Spinal cord (tissue), 10 donors: ENCODE measurements around the gene PODXL. TPM values are rescaled to one million over a fixed set of nuclear protein-coding genes. Genes with fewer than 3 reads are reported as not detected.
A peak's percentile ranks its signal among the peaks of the same experiment; 100 is the strongest.

ENCODE experiments used
- DNase-seq, 6 donors: peaks; one replicate each; pipeline versions ENCODE4 v3.0.0 to v3.0.0-alpha.2; 2013 to 2015; ENCODE audit warnings: low spot score in 6 of 6, low read depth in 4 of 6
- H3K27ac ChIP-seq: one replicate; pipeline ENCODE4 v1.5.1; 2013; ENCODE audit warnings: low read depth, low read length, control low read depth
- H3K27me3 ChIP-seq: one replicate; pipeline ENCODE4 v1.6.1; 2013; ENCODE audit warnings: low read length; ENCODE audit not compliant: control insufficient read depth, insufficient read depth
- H3K36me3 ChIP-seq: one replicate; pipeline ENCODE4 v1.6.1; 2013; ENCODE audit warnings: low read length; ENCODE audit not compliant: control insufficient read depth, insufficient read depth
- H3K4me1 ChIP-seq: one replicate; pipeline ENCODE4 v1.6.1; 2013; ENCODE audit warnings: low read length; ENCODE audit not compliant: control insufficient read depth, insufficient read depth
- H3K4me3 ChIP-seq: one replicate; pipeline ENCODE4 v1.5.1; 2013; ENCODE audit warnings: low read depth, low read length, control low read depth
- H3K9me3 ChIP-seq: one replicate; pipeline ENCODE4 v1.6.1; 2013; ENCODE audit warnings: low read length; ENCODE audit not compliant: control insufficient read depth, insufficient read depth
- WGBS: methylation state at CpG from one replicate; pipeline ENCODE4 v1.1.5; 2013; ENCODE audit warnings: missing lambda C conversion rate; ENCODE audit not compliant: insufficient coverage; 5-methylcytosine and 5-hydroxymethylcytosine counted together
- polyA plus RNA-seq, 2 donors: library from polyadenylated mRNA; unstranded; fragments of 120-200 nt; gene quantifications; one replicate each; pipeline ENCODE4 v1.2.1, GENCODE V29; 2013; ENCODE audit not compliant: insufficient read length in 2 of 2
- total RNA-seq, 2 donors: library from RNA; depleted of rRNA in 1 of 2; stranded (reverse); fragments of 120-200 nt in 1 of 2; fragments of >200 nt in 1 of 2; gene quantifications; one replicate each; pipeline versions ENCODE4 v1.2.3 to v1.2.4, GENCODE V29; 2013 to 2014
- donor health status: healthy.

The PODXL gene
- total and polyA plus RNA-seq, 4 donors, result 15.2 to 51.1 (median 43.1) TPM

GRCh38 chr7:131544449-131545301, 11.8 kb downstream of the PODXL start:
- Histone ChIP-seq H3K4me3 (no peak overlapping the region), H3K27ac (peak overlapping the region; percentile 25), H3K27me3 (no peaks in the 10 kb centered on the region), H3K36me3 (no peaks in the 10 kb centered on the region), H3K4me1 (peaks cover 38% of the 10 kb centered on the region), H3K9me3 (no peaks in the 10 kb centered on the region)
- WGBS, result 65% methylated on average over 12 of the region's 16 CpGs
- peak in 1 of 6 donors; percentile 43 for DNase-seq

DNA sequence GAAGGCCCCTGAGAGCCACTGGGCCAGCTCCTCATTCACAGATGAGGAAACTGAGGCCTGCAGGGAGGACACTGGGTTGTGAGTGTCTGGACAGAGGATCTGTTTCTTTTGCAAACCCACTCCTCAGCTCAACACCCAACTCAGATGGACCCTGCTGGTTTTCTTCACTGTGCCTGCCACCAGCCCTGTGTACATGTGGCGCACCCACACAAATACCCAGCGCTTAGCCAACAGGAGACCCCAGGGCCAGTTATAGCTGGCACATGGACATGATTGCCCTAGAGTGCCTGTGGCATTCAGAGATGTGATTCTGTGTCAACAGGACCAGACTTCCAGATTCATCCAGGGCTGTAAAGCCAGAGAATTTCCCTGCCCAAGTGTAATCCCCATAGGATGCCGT, 12.4 kb downstream of the PODXL start:
- peaks cover 43% of the 10 kb centered on the region for H3K4me1 ChIP-seq
- H3K27ac ChIP-seq, result no peak overlapping the region
- no peaks in the 10 kb centered on the region for H3K27me3 ChIP-seq
- no peak for DNase-seq
- WGBS, result 96% methylated on average over 3 of the region's 3 CpGs
- no peak overlapping the region for H3K4me3 ChIP-seq
- H3K36me3 ChIP-seq, result no peaks in the 10 kb centered on the region
- no peaks in the 10 kb centered on the region for H3K9me3 ChIP-seq

GRCh38 chr7:131543298-131543697, 13.1 kb downstream of the PODXL start:
- H3K9me3 ChIP-seq, result no peaks in the 10 kb centered on the region
- no peak overlapping the region for H3K4me3 ChIP-seq
- no peak overlapping the region for H3K27ac ChIP-seq
- 94% methylated on average over 5 of the region's 5 CpGs for WGBS
- no peaks in the 10 kb centered on the region for H3K27me3 ChIP-seq
- peaks cover 50% of the 10 kb centered on the region for H3K4me1 ChIP-seq
- DNase-seq, result no peak
- no peaks in the 10 kb centered on the region for H3K36me3 ChIP-seq

DNA sequence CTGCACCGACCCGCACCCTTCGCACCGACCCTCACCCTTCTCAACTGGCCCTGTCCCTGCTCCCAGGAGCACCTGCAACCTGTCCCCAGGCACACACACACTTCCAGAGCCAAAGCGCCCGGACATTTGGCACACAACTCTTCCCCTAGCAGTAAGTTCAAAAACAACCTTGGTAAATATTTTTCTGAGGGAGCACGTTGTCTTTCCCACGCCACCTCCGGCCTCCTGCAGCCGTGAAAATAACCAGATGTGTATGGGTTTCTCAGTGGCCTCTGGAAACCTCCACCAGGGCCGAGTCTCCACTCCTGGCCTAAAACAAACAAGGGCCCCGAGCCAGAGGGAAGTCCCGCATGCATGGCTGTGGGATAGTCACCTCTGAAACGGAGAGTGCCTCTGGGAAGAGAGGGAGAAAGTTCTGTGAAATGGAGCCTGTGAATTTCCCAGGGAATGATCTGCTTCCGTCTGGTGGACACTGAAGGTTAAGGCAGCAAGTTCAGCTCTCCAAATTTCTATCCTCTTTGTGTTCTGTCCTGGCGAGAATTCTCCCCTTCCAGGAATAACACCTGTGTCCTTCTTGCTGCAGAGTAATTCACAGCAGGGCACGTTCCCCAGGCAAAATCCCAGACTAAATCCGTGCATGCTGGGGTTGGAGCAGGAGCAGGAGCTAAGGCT, 15.8 kb downstream of the PODXL start:
- peaks cover 53% of the 10 kb centered on the region for H3K4me1 ChIP-seq
- peak overlapping the region; percentile 48 for H3K27ac ChIP-seq
- 75% methylated on average over 11 of the region's 18 CpGs for WGBS
- DNase-seq, result peak in 1 of 6 donors; percentile 58
- no peaks in the 10 kb centered on the region for H3K36me3 ChIP-seq
- H3K27me3 ChIP-seq, result no peaks in the 10 kb centered on the region
- no peaks in the 10 kb centered on the region for H3K9me3 ChIP-seq
- no peak overlapping the region for H3K4me3 ChIP-seq

- peak in 2 of 6 donors; percentile 49 to 65 for DNase-seq
- Histone ChIP-seq H3K36me3 (no peaks in the 10 kb centered on the region), H3K4me3 (no peak overlapping the region), H3K9me3 (no peaks in the 10 kb centered on the region), H3K27ac (peak overlapping the region; percentile 13), H3K27me3 (no peaks in the 10 kb centered on the region), H3K4me1 (peaks cover 41% of the 10 kb centered on the region)
- 55% methylated on average over 3 of the region's 7 CpGs for WGBS
Observed at GRCh38 chr7:131538813-131539179, 17.6 kb downstream of the PODXL start.

DNA sequence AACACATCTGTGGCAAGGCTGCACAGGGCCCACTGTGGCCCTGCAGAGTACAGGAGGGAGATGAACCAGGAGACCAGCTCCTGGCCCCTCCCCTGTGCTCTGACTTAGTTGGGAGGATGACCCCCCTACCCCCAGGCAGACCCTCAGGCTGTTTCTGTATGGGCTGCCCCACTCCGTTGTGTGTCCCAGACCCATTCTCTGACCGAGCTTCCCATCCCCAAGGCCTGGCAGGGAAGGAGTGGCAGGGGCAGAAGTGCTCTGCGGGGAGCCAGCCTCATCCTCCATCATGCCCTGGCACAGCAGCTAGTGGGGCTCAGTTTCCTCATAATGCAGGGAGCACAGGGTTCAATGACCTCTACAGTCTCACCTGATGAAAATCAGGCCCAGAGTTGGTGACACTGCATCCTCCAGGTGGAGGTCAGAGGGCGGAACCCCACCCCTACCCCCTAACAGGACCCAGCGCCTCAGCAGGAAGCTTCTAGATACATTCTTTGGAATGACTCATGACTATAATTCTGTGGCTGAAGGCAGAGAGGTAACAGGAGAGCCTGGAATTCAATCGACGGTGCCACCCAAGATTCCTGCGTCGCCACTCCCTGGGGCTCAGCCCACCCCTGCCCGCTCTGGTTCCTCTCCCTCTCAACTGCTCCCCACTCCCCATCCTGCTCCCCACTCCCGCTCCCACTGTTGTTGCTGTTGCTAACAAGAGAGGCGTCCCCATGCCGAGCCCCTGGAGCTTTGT, 18.2 kb downstream of the PODXL start:
- Histone ChIP-seq H3K9me3 (no peaks in the 10 kb centered on the region), H3K27me3 (no peaks in the 10 kb centered on the region), H3K4me1 (peaks cover 37% of the 10 kb centered on the region), H3K36me3 (peaks cover under 1% of the 10 kb centered on the region), H3K4me3 (no peak overlapping the region), H3K27ac (peak overlapping the region; percentile 13)
- 67% methylated on average over 9 of the region's 13 CpGs for WGBS
- DNase-seq, result no peak

DNA sequence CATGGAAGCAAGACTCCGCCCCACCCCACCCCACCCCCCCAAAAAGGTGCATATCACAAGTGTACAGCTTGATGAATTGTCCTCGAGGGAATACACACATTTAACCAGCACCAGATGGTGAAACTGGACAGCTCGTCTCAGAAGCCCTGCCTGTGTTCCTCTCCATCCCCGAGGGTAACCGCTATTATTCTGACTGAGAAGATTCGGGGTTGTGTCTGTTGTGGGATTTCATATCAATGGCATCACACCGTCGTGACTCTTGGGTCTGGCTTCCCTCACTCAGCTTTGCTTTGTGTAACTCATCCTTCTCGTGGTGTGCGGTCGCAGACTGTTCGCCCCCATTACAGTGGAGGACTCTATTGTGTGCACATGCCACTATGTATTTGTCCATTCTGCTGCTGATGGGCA, 18.9 kb downstream of the PODXL start:
- no peak overlapping the region for H3K4me3 ChIP-seq
- H3K4me1 ChIP-seq, result peaks cover 36% of the 10 kb centered on the region
- peaks cover 4% of the 10 kb centered on the region for H3K36me3 ChIP-seq
- DNase-seq, result peak in 1 of 6 donors; percentile 19
- H3K27me3 ChIP-seq, result no peaks in the 10 kb centered on the region
- H3K27ac ChIP-seq, result no peak overlapping the region
- 30% methylated on average over 5 of the region's 12 CpGs for WGBS
- H3K9me3 ChIP-seq, result no peaks in the 10 kb centered on the region

DNA sequence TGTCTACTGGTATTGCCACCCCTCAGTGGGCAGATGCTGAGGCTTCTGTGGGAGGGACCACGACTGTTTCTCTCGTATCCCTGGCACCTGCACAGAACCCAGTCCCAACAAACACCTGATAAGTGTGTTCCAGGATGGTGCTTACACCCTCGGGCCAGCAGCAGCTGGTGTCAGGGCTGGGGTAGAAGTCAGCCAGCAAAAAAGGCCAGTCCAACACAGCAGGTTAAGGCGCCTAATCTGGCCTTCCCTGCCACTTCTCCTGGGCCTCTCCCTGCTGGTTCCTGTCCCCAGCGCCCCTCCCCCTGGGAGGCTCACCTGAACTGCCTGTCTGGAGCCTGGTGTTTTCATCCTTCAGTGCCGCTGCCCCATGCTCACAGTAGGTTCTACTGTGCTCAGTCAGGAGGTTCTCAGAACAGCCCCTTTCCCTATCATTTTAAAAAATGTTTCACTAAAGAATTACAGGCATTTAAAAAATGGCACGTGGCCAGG, 20.0 kb downstream of the PODXL start:
- no peaks in the 10 kb centered on the region for H3K9me3 ChIP-seq
- H3K4me1 ChIP-seq, result peaks cover 27% of the 10 kb centered on the region
- WGBS, result 94% methylated on average over 5 of the region's 7 CpGs
- no peak overlapping the region for H3K4me3 ChIP-seq
- peaks cover 5% of the 10 kb centered on the region for H3K36me3 ChIP-seq
- no peak overlapping the region for H3K27ac ChIP-seq
- no peak for DNase-seq
- H3K27me3 ChIP-seq, result no peaks in the 10 kb centered on the region
